ENCODE measurements around the gene SLC36A3.

Gene SLC36A3

DNA sequence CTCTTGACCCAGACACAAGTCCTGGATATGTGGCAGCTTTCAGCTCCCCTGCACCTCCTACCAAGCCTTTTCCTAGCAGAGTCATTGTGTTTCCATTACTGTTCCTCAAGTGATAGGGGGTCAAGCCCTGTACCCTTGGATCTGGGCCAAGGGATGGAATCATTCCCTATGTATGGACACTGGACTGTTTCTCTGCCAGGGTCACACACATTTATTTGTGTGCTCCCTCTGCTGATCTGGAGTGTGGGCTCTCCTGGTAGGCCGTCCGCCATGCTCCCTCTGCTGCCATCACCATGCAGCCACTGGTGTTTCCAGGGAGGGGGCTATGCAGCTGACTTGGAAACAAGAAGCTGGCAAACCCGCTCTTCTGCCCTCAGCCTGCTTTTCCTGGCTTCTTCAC lies 41.0 kb downstream of the SLC36A3 start:
- H3K4me3 ChIP-seq: no peak overlapping the region
- DNase-seq: no peak
- intact Hi-C loops (cut with DNase I; ENCODE audit: low total_unique reads): no loop called here
- H3K4me1 ChIP-seq: peaks cover 0 to 2% (median 0%) of the 10 kb centered on the region in 4 donors
- H3K36me3 ChIP-seq: peaks cover 28 to 62% (median 31%) of the 10 kb centered on the region in 3 donors
- no peaks in the 10 kb centered on the region for H3K27me3 ChIP-seq
- TF ChIP-seq, protein P1, sequence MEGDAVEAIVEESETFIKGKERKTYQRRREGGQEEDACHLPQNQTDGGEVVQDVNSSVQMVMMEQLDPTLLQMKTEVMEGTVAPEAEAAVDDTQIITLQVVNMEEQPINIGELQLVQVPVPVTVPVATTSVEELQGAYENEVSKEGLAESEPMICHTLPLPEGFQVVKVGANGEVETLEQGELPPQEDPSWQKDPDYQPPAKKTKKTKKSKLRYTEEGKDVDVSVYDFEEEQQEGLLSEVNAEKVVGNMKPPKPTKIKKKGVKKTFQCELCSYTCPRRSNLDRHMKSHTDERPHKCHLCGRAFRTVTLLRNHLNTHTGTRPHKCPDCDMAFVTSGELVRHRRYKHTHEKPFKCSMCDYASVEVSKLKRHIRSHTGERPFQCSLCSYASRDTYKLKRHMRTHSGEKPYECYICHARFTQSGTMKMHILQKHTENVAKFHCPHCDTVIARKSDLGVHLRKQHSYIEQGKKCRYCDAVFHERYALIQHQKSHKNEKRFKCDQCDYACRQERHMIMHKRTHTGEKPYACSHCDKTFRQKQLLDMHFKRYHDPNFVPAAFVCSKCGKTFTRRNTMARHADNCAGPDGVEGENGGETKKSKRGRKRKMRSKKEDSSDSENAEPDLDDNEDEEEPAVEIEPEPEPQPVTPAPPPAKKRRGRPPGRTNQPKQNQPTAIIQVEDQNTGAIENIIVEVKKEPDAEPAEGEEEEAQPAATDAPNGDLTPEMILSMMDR (IDR thresholded peaks at IDR 0.05): no peak
- H3K9me3 ChIP-seq: no peaks in the 10 kb centered on the region
- no peak overlapping the region for H3K27ac ChIP-seq

DNA sequence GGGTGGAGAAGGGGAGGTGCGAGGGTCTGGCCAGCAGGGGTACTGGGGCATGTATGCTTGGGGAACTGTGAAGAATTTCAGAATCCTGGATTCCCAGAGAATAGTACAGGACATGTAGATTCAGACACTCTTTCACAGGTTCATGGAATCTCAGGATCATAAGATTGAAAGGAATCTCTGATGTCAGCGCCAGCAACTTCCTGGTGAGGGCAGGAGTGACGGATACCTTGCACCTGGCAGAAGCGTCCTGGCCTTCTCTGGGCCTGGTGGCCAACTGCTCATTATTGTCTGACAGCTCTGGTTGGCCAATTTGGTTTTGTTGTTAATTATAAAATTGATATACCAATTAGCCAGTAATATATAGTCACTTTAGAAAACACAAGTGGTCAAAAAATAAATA lies 43.6 kb downstream of the SLC36A3 start:
- intact Hi-C loops (cut with DNase I; ENCODE audit: low total_unique reads): no loop called here
- no peak for DNase-seq
- Histone ChIP-seq H3K36me3 (peaks cover 14 to 36% (median 17%) of the 10 kb centered on the region in 3 donors), H3K9me3 (no peaks in the 10 kb centered on the region), H3K4me3 (no peak overlapping the region), H3K4me1 (peaks cover 0 to 12% (median 3%) of the 10 kb centered on the region in 4 donors), H3K27ac (no peak overlapping the region), H3K27me3 (no peaks in the 10 kb centered on the region)
- TF ChIP-seq, protein P1 (IDR thresholded peaks at IDR 0.05): no peak

DNA sequence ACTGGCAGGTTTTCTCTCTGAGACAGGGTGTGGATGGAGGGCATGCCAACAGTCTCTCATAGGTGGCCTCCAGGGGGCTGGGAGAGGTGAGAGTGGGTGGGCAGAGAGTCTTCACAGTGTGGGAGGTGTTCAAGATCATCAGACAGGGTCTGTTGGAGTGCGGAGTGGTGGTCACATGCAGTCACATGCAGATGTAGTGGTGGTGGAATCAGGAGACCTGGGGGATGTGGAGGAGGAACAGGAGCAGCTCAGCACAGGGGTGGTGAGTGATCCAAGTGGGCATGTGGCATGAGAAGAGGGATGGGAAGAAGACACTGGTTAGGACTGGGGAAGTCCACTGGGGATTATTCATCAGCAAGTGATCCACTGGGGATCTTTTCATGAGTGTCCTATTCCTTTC lies 44.8 kb downstream of the SLC36A3 start:
- no peak overlapping the region for H3K4me3 ChIP-seq
- H3K27me3 ChIP-seq: no peaks in the 10 kb centered on the region
- peaks cover 14 to 30% (median 17%) of the 10 kb centered on the region in 3 donors for H3K36me3 ChIP-seq
- H3K27ac ChIP-seq: no peak overlapping the region
- TF ChIP-seq, protein P1 (IDR thresholded peaks at IDR 0.05): no peak
- peaks cover 0 to 18% (median 8%) of the 10 kb centered on the region in 4 donors for H3K4me1 ChIP-seq
- no peak for DNase-seq
- intact Hi-C loops (cut with DNase I; ENCODE audit: low total_unique reads): no loop called here
- H3K9me3 ChIP-seq: no peaks in the 10 kb centered on the region

DNA sequence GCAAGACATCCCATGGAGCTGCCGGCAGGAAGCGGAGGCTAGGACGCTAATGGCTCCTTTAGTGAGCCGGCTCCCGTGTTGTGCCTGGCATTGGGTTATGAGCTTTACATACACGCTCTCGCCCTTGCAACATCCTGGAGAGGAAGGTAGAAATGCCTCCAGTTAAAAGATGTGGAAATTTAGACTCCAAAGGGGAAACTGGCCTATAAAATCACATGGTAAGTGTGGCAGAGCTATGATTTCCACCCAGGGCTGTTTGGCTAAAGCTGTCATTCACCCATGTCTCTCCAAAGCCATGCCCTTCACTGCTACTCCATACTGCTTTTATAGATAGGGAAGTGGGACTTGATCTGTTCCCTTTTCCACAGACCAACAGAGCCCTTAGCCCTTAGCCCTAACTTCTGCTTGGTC lies 45.4 kb downstream of the SLC36A3 start:
- Histone ChIP-seq H3K27me3 (no peaks in the 10 kb centered on the region), H3K27ac (no peak overlapping the region), H3K4me3 (no peak overlapping the region), H3K36me3 (peaks cover 14 to 30% (median 17%) of the 10 kb centered on the region in 3 donors), H3K4me1 (peaks cover 0 to 24% (median 11%) of the 10 kb centered on the region in 4 donors), H3K9me3 (no peaks in the 10 kb centered on the region)
- TF ChIP-seq, protein P1 (IDR thresholded peaks at IDR 0.05): no peak
- no peak for DNase-seq
- intact Hi-C loops (cut with DNase I; ENCODE audit: low total_unique reads): no loop called here

DNA sequence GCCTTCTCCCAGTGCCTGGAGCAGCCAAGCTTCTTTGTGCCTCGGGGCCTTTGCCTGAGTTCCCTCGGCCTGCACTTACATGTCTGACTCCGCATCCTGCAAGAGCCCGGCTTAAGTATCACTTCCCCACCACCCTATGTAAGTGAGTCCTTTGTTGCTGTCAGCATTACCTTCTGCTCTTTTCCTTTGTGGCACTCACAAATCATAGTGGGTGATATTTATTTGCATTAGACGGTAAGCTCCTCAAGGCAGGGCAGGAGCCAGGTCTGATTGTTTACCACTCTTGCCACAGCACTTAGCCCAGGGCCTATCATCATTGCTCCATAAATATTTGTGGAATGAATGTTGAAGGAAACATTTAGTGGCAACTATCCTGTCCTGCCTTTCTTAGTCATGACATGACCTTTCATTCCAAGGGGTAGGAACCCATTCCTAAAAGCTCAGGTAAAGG lies 45.8 kb downstream of the SLC36A3 start:
- Histone ChIP-seq H3K9me3 (no peaks in the 10 kb centered on the region), H3K36me3 (peaks cover 14 to 26% (median 17%) of the 10 kb centered on the region in 3 donors), H3K27ac (no peak overlapping the region), H3K27me3 (no peaks in the 10 kb centered on the region), H3K4me3 (no peak overlapping the region), H3K4me1 (peaks cover 0 to 25% (median 12%) of the 10 kb centered on the region in 4 donors)
- DNase-seq: no peak
- intact Hi-C loops (cut with DNase I; ENCODE audit: low total_unique reads): no loop called here
- TF ChIP-seq, protein P1 (IDR thresholded peaks at IDR 0.05): no peak
